ENCODE data around the gene CDC26. TPM values are rescaled to one million over a fixed set of nuclear protein-coding genes. Genes with fewer than 3 reads are reported as not detected.
A peak's percentile ranks its signal among the peaks of the same experiment; 100 is the strongest.

Gene CDC26
- total RNA-seq, 1 experiment from 2014 or later, result 25.4 TPM

- Histone ChIP-seq H3K36me3 (ENCODE audit: insufficient read depth, low read length, poor library complexity, severe bottlenecking) (no peaks in the 10 kb centered on the region), H3K4me3 (ENCODE audit: low read depth, low read length, poor library complexity, severe bottlenecking) (no peak overlapping the region), H3K27ac (ENCODE audit: low read depth, low read length, poor library complexity, severe bottlenecking) (no peak overlapping the region), H3K4me1 (ENCODE audit: insufficient read depth, low read length, poor library complexity, severe bottlenecking) (no peaks in the 10 kb centered on the region), H3K27me3 (replicated peaks; ENCODE audit: insufficient read depth, low read depth, low read length, poor library complexity) (no peaks in the 10 kb centered on the region), H3K9me3 (ENCODE audit: low read depth, low read length, poor library complexity, severe bottlenecking) (no peaks in the 10 kb centered on the region)
- intact Hi-C loops (cut with micrococcal nuclease; ENCODE audit: unreplicated experiment), result loop anchor here (10.0 kb wide), 1 partner anchor 344 kb away; no protein-coding TSS in a partner anchor
- no TSS peak for BruUV-seq (replicated peaks)
- POLR2A ChIA-PET (ENCODE audit: low non-redundant PET), result no interaction called here
- CTCF ChIA-PET, result interaction anchor here (0.6 to 1.3 kb wide), 2 partner anchors 85 to 347 kb away, joined by 3 to 5 read pairs; no protein-coding TSS in a partner anchor
- no peak for TF ChIP-seq EZH2 (IDR thresholded peaks at IDR 0.05; ENCODE audit: borderline replicate concordance, low read depth, low read length, poor library complexity, severe bottlenecking)
- no peak for TF ChIP-seq CTCF (conservative IDR thresholded peaks at IDR 0.05; ENCODE audit: low read depth, low read length)
- no peak for DNase-seq (ENCODE audit: low spot score)
Measured at GRCh38 chr9:113310538-113310937, 35.2 kb upstream of the CDC26 start.

GRCh38 chr9:113309204-113309813 is 33.9 kb upstream of the CDC26 start:
- CTCF ChIA-PET, result interaction anchor here (0.6 kb wide), 1 partner anchor 657 kb away, joined by 6 read pairs; no protein-coding TSS in a partner anchor
- intact Hi-C loops (cut with micrococcal nuclease; ENCODE audit: unreplicated experiment), result loop anchor here (10.0 kb wide), 1 partner anchor 95 kb away; the partner anchor contains the start of gene ALAD
- Histone ChIP-seq H3K27me3 (replicated peaks; ENCODE audit: insufficient read depth, low read depth, low read length, poor library complexity) (no peaks in the 10 kb centered on the region), H3K4me1 (ENCODE audit: insufficient read depth, low read length, poor library complexity, severe bottlenecking) (no peaks in the 10 kb centered on the region), H3K9me3 (ENCODE audit: low read depth, low read length, poor library complexity, severe bottlenecking) (no peaks in the 10 kb centered on the region), H3K4me3 (ENCODE audit: low read depth, low read length, poor library complexity, severe bottlenecking) (no peak overlapping the region), H3K36me3 (ENCODE audit: insufficient read depth, low read length, poor library complexity, severe bottlenecking) (no peaks in the 10 kb centered on the region), H3K27ac (ENCODE audit: low read depth, low read length, poor library complexity, severe bottlenecking) (no peak overlapping the region)
- TF ChIP-seq EZH2 (IDR thresholded peaks at IDR 0.05; ENCODE audit: borderline replicate concordance, low read depth, low read length, poor library complexity, severe bottlenecking) (no peak), CTCF (conservative IDR thresholded peaks at IDR 0.05; ENCODE audit: low read depth, low read length) (peak; percentile 78)
- peak; percentile 58 for DNase-seq (ENCODE audit: low spot score)
- no TSS peak for BruUV-seq (replicated peaks)
- POLR2A ChIA-PET (ENCODE audit: low non-redundant PET), result no interaction called here

- TF ChIP-seq EZH2 (IDR thresholded peaks at IDR 0.05; ENCODE audit: borderline replicate concordance, low read depth, low read length, poor library complexity, severe bottlenecking) (no peak), CTCF (conservative IDR thresholded peaks at IDR 0.05; ENCODE audit: low read depth, low read length) (no peak)
- BruUV-seq (replicated peaks), result no TSS peak
- H3K27ac ChIP-seq (ENCODE audit: low read depth, low read length, poor library complexity, severe bottlenecking), result no peak overlapping the region
- DNase-seq (ENCODE audit: low spot score), result no peak
- intact Hi-C loops (cut with micrococcal nuclease; ENCODE audit: unreplicated experiment), result loop anchor here (10.0 kb wide), 1 partner anchor 97 kb away; the partner anchor contains the start of gene ALAD
- CTCF ChIA-PET, result no interaction called here
- H3K4me1 ChIP-seq (ENCODE audit: insufficient read depth, low read length, poor library complexity, severe bottlenecking), result no peaks in the 10 kb centered on the region
- no peak overlapping the region for H3K4me3 ChIP-seq (ENCODE audit: low read depth, low read length, poor library complexity, severe bottlenecking)
- no peaks in the 10 kb centered on the region for H3K36me3 ChIP-seq (ENCODE audit: insufficient read depth, low read length, poor library complexity, severe bottlenecking)
- no peaks in the 10 kb centered on the region for H3K27me3 ChIP-seq (replicated peaks; ENCODE audit: insufficient read depth, low read depth, low read length, poor library complexity)
- POLR2A ChIA-PET (ENCODE audit: low non-redundant PET), result no interaction called here
- no peaks in the 10 kb centered on the region for H3K9me3 ChIP-seq (ENCODE audit: low read depth, low read length, poor library complexity, severe bottlenecking)
Measured at GRCh38 chr9:113307396-113307975, 32.1 kb upstream of the CDC26 start.

Data from A673 (cell line).